Tibial nerve (tissue), 4 donors: Measurements from ENCODE around the gene ISG15. TPM values are rescaled to one million over a fixed set of nuclear protein-coding genes. Genes with fewer than 3 reads are reported as not detected.

Source experiments
- DNase-seq, 2 donors: peaks; one replicate each; pipeline ENCODE4 v3.0.0-alpha.2; 2019; ENCODE audit warnings: low spot score in 2 of 2
- H3K27ac ChIP-seq, 4 donors: fragments of 200-600 bp; sonication (generic) in 3 of 4; one replicate each; pipeline ENCODE4 v1.5.1; 2017 to 2019; ENCODE audit warnings: mild to moderate bottlenecking in 1 of 4
- H3K27me3 ChIP-seq, 2 donors: fragments of 200-600 bp; sonication (generic) in 1 of 2; one replicate each; pipeline versions ENCODE4 v1.5.1 to v1.6.0; 2017 to 2019
- H3K36me3 ChIP-seq, 3 donors: fragments of 200-600 bp; sonication (generic); one replicate each; pipeline ENCODE4 v1.5.1; 2018 to 2019
- H3K4me1 ChIP-seq, 4 donors: fragments of 200-600 bp; sonication (generic) in 3 of 4; one replicate each; pipeline ENCODE4 v1.5.1; 2017 to 2019
- H3K4me3 ChIP-seq, 4 donors: fragments of 200-600 bp; sonication (generic) in 3 of 4; one replicate each; pipeline ENCODE4 v1.5.1; 2017 to 2019; ENCODE audit warnings: mild to moderate bottlenecking in 1 of 4, moderate library complexity in 1 of 4
- H3K9me3 ChIP-seq, 4 donors: fragments of 200-600 bp; sonication (generic) in 3 of 4; one replicate each; pipeline ENCODE4 v1.5.1; 2017 to 2019
- CTCF ChIP-seq, 5 experiments: fragments of 200-600 bp in 3 of 5; fragments of 450-650 bp in 2 of 5; sonication (generic) in 3 of 5; IDR thresholded peaks; one replicate each; pipeline ENCODE4 v1.5.1; 2016 to 2019; ENCODE audit warnings: antibody characterized with exemption in 5 of 5, mild to moderate bottlenecking in 3 of 5, moderate library complexity in 2 of 5
- EP300 ChIP-seq, 2 donors: sonication (generic); formaldehyde crosslinking; IDR thresholded peaks; one replicate each; pipeline ENCODE4 v1.6.1; 2017; ENCODE audit warnings: antibody characterized with exemption in 2 of 2, mild to moderate bottlenecking in 1 of 2
- POLR2A ChIP-seq, 2 donors: fragments of 450-650 bp; IDR thresholded peaks; one replicate each; pipeline ENCODE4 v1.6.1; 2017; ENCODE audit warnings: antibody characterized with exemption in 2 of 2, mild to moderate bottlenecking in 2 of 2, moderate library complexity in 2 of 2
- WGBS, 2 donors: methylation state at CpG; one replicate each; pipeline ENCODE4 v1.1.5; 2018; 5-methylcytosine and 5-hydroxymethylcytosine counted together
- total RNA-seq, 4 donors: library from RNA; depleted of rRNA; stranded (reverse); fragments of >200 nt; gene quantifications; one replicate each; pipeline ENCODE4 v1.1.0, GENCODE V29; 2016

ISG15 gene
- total RNA-seq, 4 donors from 2014 or later = 29.1 to 65.4 (median 48.7) TPM

DNA sequence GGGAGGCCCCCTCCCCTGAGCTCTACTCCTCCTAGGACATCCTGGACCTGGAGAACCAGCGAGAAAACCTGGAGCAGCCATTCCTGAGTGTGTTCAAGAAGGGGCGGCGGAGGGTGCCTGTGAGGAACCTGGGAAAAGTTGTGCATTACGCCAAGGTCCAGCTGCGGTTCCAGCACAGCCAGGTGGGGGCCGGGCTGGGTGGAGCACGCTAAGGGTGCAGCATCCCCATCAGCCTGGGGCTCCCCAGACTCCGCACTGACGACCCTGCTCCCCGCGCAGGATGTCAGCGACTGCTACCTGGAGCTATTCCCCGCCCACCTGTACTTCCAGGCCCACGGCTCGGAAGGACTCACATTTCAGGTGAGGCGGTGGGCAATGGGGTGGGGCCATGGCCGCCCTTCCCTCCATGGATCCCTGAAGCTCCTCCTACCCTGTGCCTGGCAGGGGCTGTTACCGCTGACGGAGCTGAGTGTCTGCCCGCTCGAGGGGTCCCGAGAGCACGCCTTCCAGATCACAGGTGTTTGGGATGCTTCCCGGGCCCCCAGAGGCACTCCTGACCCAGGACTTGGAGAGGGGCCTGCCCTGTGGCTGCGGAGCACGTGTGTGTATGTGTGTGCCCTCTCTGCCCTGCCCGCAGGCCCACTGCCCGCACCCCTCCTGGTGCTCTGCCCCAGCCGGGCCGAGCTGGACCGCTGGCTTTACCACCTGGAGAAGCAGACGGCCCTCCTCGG lies 42.9 kb upstream of the ISG15 start:
- H3K4me3 ChIP-seq = no peak overlapping the region
- H3K27me3 ChIP-seq = peaks cover 2 to 89% of the 10 kb centered on the region in 2 donors
- DNase-seq = no peak
- H3K4me1 ChIP-seq = peaks cover 0 to 17% (median 13%) of the 10 kb centered on the region in 4 donors
- 16 to 25% methylated on average over 15 to 22 of the region's 33 CpGs for WGBS, 2 donors
- no peak overlapping the region for H3K27ac ChIP-seq
- no peaks in the 10 kb centered on the region for H3K9me3 ChIP-seq
- peaks cover 0 to under 1% (median 0%) of the 10 kb centered on the region in 3 donors for H3K36me3 ChIP-seq
- TF ChIP-seq EP300 (IDR thresholded peaks at IDR 0.05) (no peak), CTCF (IDR thresholded peaks at IDR 0.05) (no peak), POLR2A (IDR thresholded peaks at IDR 0.05) (no peak)

- DNase-seq = no peak
- no peaks in the 10 kb centered on the region for H3K9me3 ChIP-seq
- H3K27me3 ChIP-seq = peaks cover 2 to 92% of the 10 kb centered on the region in 2 donors
- no peaks in the 10 kb centered on the region for H3K36me3 ChIP-seq
- H3K4me1 ChIP-seq = peaks cover 0 to 17% (median 11%) of the 10 kb centered on the region in 4 donors
- no peak overlapping the region for H3K27ac ChIP-seq
- 31 to 34% methylated on average over 28 to 33 of the region's 42 CpGs for WGBS, 2 donors
- no peak for TF ChIP-seq POLR2A (IDR thresholded peaks at IDR 0.05)
- TF ChIP-seq CTCF (IDR thresholded peaks at IDR 0.05) = no peak
- TF ChIP-seq EP300 (IDR thresholded peaks at IDR 0.05) = no peak
- H3K4me3 ChIP-seq = no peak overlapping the region
Observed at GRCh38 chr1:970973-971730, 42.1 kb upstream of the ISG15 start.

- peaks cover 0 to 13% (median 5%) of the 10 kb centered on the region in 4 donors for H3K4me1 ChIP-seq
- no peaks in the 10 kb centered on the region for H3K36me3 ChIP-seq
- H3K9me3 ChIP-seq = no peaks in the 10 kb centered on the region
- 71 to 81% methylated on average over 21 to 26 of the region's 34 CpGs for WGBS, 2 donors
- H3K4me3 ChIP-seq = no peak overlapping the region
- DNase-seq = no peak
- TF ChIP-seq CTCF (IDR thresholded peaks at IDR 0.05) = no peak
- no peak for TF ChIP-seq POLR2A (IDR thresholded peaks at IDR 0.05)
- TF ChIP-seq EP300 (IDR thresholded peaks at IDR 0.05) = no peak
- peaks cover 2 to 91% of the 10 kb centered on the region in 2 donors for H3K27me3 ChIP-seq
- H3K27ac ChIP-seq = no peak overlapping the region
Observed at GRCh38 chr1:971751-972506, 41.4 kb upstream of the ISG15 start.

- H3K27me3 ChIP-seq = peaks cover 2 to 82% of the 10 kb centered on the region in 2 donors
- DNase-seq = no peak
- no peaks in the 10 kb centered on the region for H3K9me3 ChIP-seq
- H3K4me3 ChIP-seq = no peak overlapping the region
- no peaks in the 10 kb centered on the region for H3K36me3 ChIP-seq
- H3K27ac ChIP-seq = no peak overlapping the region
- 83 to 86% methylated on average over 17 of the region's 28 CpGs for WGBS, 2 donors
- no peak for TF ChIP-seq CTCF (IDR thresholded peaks at IDR 0.05)
- TF ChIP-seq EP300 (IDR thresholded peaks at IDR 0.05) = no peak
- TF ChIP-seq POLR2A (IDR thresholded peaks at IDR 0.05) = no peak
- H3K4me1 ChIP-seq = peaks cover 0 to 8% (median 0%) of the 10 kb centered on the region in 4 donors
Observed at GRCh38 chr1:972726-973458, 40.4 kb upstream of the ISG15 start.
